SK-N-SH (cell line): ENCODE results near the gene DYNC1LI2. TPM values are rescaled to one million over a fixed set of nuclear protein-coding genes. Genes with fewer than 3 reads are reported as not detected.

Experiments
- CTCF ChIA-PET: fragments of 300-600, 350-600 bp; formaldehyde crosslinking; extraction: SDS; loops from one replicate; lab custom pipeline; 2021; lab: Yijun Ruan, JAX
- POLR2A ChIA-PET: fragments of 350-600 bp; sonication (Branson Sonifier 250); formaldehyde crosslinking; extraction: SDS; loops from one replicate; lab custom pipeline; 2020; ENCODE audit warnings: antibody characterized with exemption, inconsistent platforms; lab: Yijun Ruan, JAX
- DNase-seq: peaks from one replicate; pipeline ENCODE4 v3.0.0; 2012
- H2AFZ ChIP-seq: fragments of 200-600 bp; sonication (generic); 2 replicates; pipeline ENCODE4 v1.8.1; 2016; ENCODE audit warnings: antibody characterized with exemption, mild to moderate bottlenecking, low read depth
- H3F3A ChIP-seq: fragments of 200-600 bp; sonication (generic); replicated peaks from 2 replicates; pipeline ENCODE3; 2016; ENCODE audit warnings: antibody characterized with exemption, mild to moderate bottlenecking; ENCODE audit not compliant: insufficient read depth
- H3K27ac ChIP-seq, 2 experiments: fragments of 200-500 bp in 1 of 2; fragments of 200-600 bp in 1 of 2; sonication (Bioruptor generic) in 1 of 2; sonication (generic), shearing (Covaris generic) in 1 of 2; 2 replicates each; pipeline versions ENCODE4 v1.5.1 to v1.6.1; 2014 to 2016; ENCODE audit warnings: low read depth in 2 of 2, inconsistent platforms in 1 of 2, low read length in 1 of 2, mild to moderate bottlenecking in 1 of 2, mixed read lengths in 1 of 2
- H3K27me3 ChIP-seq: fragments of 200-600 bp; sonication (generic), shearing (Covaris generic); 2 replicates; pipeline ENCODE4 v1.6.1; 2016; ENCODE audit warnings: mixed run types; ENCODE audit not compliant: insufficient read depth
- H3K36me3 ChIP-seq, 2 experiments: fragments of 200-500 bp in 1 of 2; fragments of 200-600 bp in 1 of 2; sonication (Bioruptor generic) in 1 of 2; sonication (generic) in 1 of 2; replicated peaks in 1 of 2; 2 replicates each; pipeline versions ENCODE3 to v1.5.1; 2014 to 2016; ENCODE audit warnings: low read length in 1 of 2, mild to moderate bottlenecking in 1 of 2; ENCODE audit not compliant: insufficient read depth in 2 of 2, control insufficient read depth in 1 of 2
- H3K4me1 ChIP-seq, 2 experiments: fragments of 200-500 bp in 1 of 2; fragments of 200-600 bp in 1 of 2; sonication (Bioruptor generic) in 1 of 2; sonication (generic), shearing (Covaris generic) in 1 of 2; 2 replicates each; pipeline versions ENCODE4 v1.5.1 to v1.6.1; 2014 to 2016; ENCODE audit warnings: low read depth in 1 of 2, low read length in 1 of 2, mixed run types in 1 of 2; ENCODE audit not compliant: insufficient read depth in 2 of 2, control insufficient read depth in 1 of 2
- H3K4me2 ChIP-seq: fragments of 200-600 bp; sonication (generic), shearing (Covaris generic); 2 replicates; pipeline ENCODE4 v1.6.1; 2017; ENCODE audit warnings: mixed run types
- H3K4me3 ChIP-seq, 2 experiments: fragments of 200-500 bp in 1 of 2; fragments of 200-600 bp in 1 of 2; sonication (Bioruptor generic) in 1 of 2; sonication (generic), shearing (Covaris generic) in 1 of 2; 2 replicates each; pipeline versions ENCODE4 v1.5.1 to v1.8.1; 2014 to 2016; ENCODE audit warnings: low read depth in 2 of 2, inconsistent platforms in 1 of 2, low read length in 1 of 2, mild to moderate bottlenecking in 1 of 2, mixed read lengths in 1 of 2, moderate library complexity in 1 of 2
- H3K79me2 ChIP-seq: fragments of 200-600 bp; sonication (generic); 2 replicates; pipeline ENCODE4 v1.8.1; 2017; ENCODE audit warnings: mild to moderate bottlenecking; ENCODE audit not compliant: insufficient read depth
- H3K9ac ChIP-seq: fragments of 200-600 bp; sonication (generic); 2 replicates; pipeline ENCODE4 v1.6.1; 2017; ENCODE audit warnings: mixed run types
- H3K9me2 ChIP-seq: fragments of 200-600 bp; sonication (generic); 2 replicates; pipeline ENCODE4 v1.6.1; 2017; ENCODE audit warnings: mixed run types
- H3K9me3 ChIP-seq: fragments of 200-600 bp; sonication (generic); 2 replicates; pipeline ENCODE4 v1.6.1; 2017; ENCODE audit warnings: mixed run types, mild to moderate bottlenecking, moderate library complexity
- H4K20me1 ChIP-seq: fragments of 200-600 bp; sonication (generic); 2 replicates; pipeline ENCODE4 v1.6.1; 2017; ENCODE audit warnings: mild to moderate bottlenecking, mixed run types; ENCODE audit not compliant: insufficient read depth
- CTCF ChIP-seq: fragments of 200-600 bp; sonication (generic); IDR thresholded peaks from 2 replicates; pipeline ENCODE4 v1.6.1; 2017; ENCODE audit warnings: antibody characterized with exemption, mild to moderate bottlenecking, moderate library complexity
- ELF1 ChIP-seq: IDR thresholded peaks from 2 replicates; pipeline ENCODE4 v1.4.0; 2012
- EZH2phosphoT487 ChIP-seq: fragments of 200-600 bp; sonication (generic); IDR thresholded peaks from 2 replicates; pipeline ENCODE4 v1.6.1; 2017; ENCODE audit warnings: low read depth, mixed run types, mild to moderate bottlenecking, antibody characterized with exemption, moderate library complexity, borderline replicate concordance
- FOXJ3 ChIP-seq: sonication (generic); formaldehyde crosslinking; IDR thresholded peaks from 2 replicates; pipeline ENCODE4 v1.5.1; 2020; ENCODE audit warnings: mild to moderate bottlenecking, missing genetic modification reagents
- FOXM1 ChIP-seq: IDR thresholded peaks from 2 replicates; pipeline ENCODE4 v1.4.0; 2012; ENCODE audit warnings: low read depth, mild to moderate bottlenecking
- IRF3 ChIP-seq: fragments of 150-350 bp; IDR thresholded peaks from 2 replicates; pipeline ENCODE4 v1.6.1; 2016; ENCODE audit warnings: mild to moderate bottlenecking, low read depth, low read length
- JUND ChIP-seq: IDR thresholded peaks from 2 replicates; pipeline ENCODE4 v1.4.0; 2012
- NRF1 ChIP-seq: IDR thresholded peaks from 2 replicates; pipeline ENCODE4 v1.6.1; 2012; ENCODE audit warnings: low read depth, mild to moderate bottlenecking, low read length
- POLR2AphosphoS5 ChIP-seq: IDR thresholded peaks from 2 replicates; pipeline ENCODE4 v1.6.1; 2012; ENCODE audit warnings: low read depth, low read length
- RAD21 ChIP-seq: IDR thresholded peaks from 2 replicates; pipeline ENCODE4 v1.6.1; 2012; ENCODE audit warnings: mild to moderate bottlenecking, low read length
- REST ChIP-seq: IDR thresholded peaks from 2 replicates; pipeline ENCODE4 v1.6.1; 2012; ENCODE audit warnings: mild to moderate bottlenecking, low read depth, low read length, moderate library complexity
- TAF1 ChIP-seq: IDR thresholded peaks from 2 replicates; pipeline ENCODE4 v1.6.1; 2012; ENCODE audit warnings: low read depth, mild to moderate bottlenecking, low read length, moderate library complexity, borderline replicate concordance
- TCF12 ChIP-seq: IDR thresholded peaks from 2 replicates; pipeline ENCODE4 v1.4.0; 2012
- TEAD4 ChIP-seq: IDR thresholded peaks from 2 replicates; pipeline ENCODE4 v1.4.0; 2012; ENCODE audit warnings: mild to moderate bottlenecking, borderline replicate concordance; ENCODE audit not compliant: insufficient read depth
- ZBTB33 ChIP-seq: IDR thresholded peaks from 2 replicates; pipeline ENCODE4 v1.4.0; 2012; ENCODE audit warnings: low read depth, borderline replicate concordance
- WGBS: methylation state at CpG from one replicate; pipeline ENCODE4 v1.1.6; 2017; ENCODE audit warnings: low lambda C conversion rate; 5-methylcytosine and 5-hydroxymethylcytosine counted together
- polyA plus RNA-seq, 3 experiments: library from polyadenylated mRNA; depleted of rRNA; stranded (reverse); fragments of >200 nt; gene quantifications; 2 replicates each; pipeline ENCODE4 v1.2.3, GENCODE V29; 2012

Gene DYNC1LI2
- polyA plus RNA-seq, 1 of the 3 experiments (the other 2 are of a cell fraction) = 33.1 TPM

GRCh38 chr16:66746682-66747081 lies 4.7 kb downstream of the DYNC1LI2 start (continued):
- TF ChIP-seq REST (no peak), FOXJ3 (CRISPR knock-in tag) (no peak)
- TF ChIP-seq, all 33 proteins: peak for 0

- ChIA-PET POLR2A (no interaction called here), CTCF (interaction anchor here (1.6 kb wide), 1 partner anchor 18 kb away, joined by 5 read pairs; no protein-coding TSS in a partner anchor)
- Histone ChIP-seq H3K27ac (no peak overlapping the region), H2AFZ (no peak overlapping the region), H3F3A (peaks cover 29% of the 10 kb centered on the region), H3K9ac (no peak overlapping the region), H3K36me3 (peaks cover 35 to 68% of the 10 kb centered on the region in 2 experiments), H3K9me3 (no peaks in the 10 kb centered on the region), H3K9me2 (no peaks in the 10 kb centered on the region), H3K79me2 (peaks cover 95% of the 10 kb centered on the region), H3K4me2 (no peak overlapping the region), H3K4me3 (no peak overlapping the region), H3K4me1 (peaks cover 21 to 26% of the 10 kb centered on the region in 2 experiments; a peak in 3 of 4 replicates), H3K27me3 (no peaks in the 10 kb centered on the region), H4K20me1 (peaks cover 66% of the 10 kb centered on the region)
- TF ChIP-seq TCF12 (no peak), RAD21 (no peak), TAF1 (no peak), JUND (no peak)
- 82% methylated on average over 3 of the region's 3 CpGs for WGBS
- no peak for DNase-seq
These were observed 5.4 kb downstream of the DYNC1LI2 start for GRCh38 chr16:66746048-66746447.

- ChIA-PET POLR2A (interaction anchor here (0.9 to 1.1 kb wide), 3 partner anchors 9 to 58 kb away, joined by 3 to 7 read pairs (median 3); partner anchors contain the start of gene DYNC1LI2), CTCF (interaction anchor here (0.9 to 7.4 kb wide), 20 partner anchors 9 to 336 kb away, joined by 3 to 68 read pairs (median 5); partner anchors contain the start of genes CMTM4, DYNC1LI2 and NAE1)
- 76% methylated on average over 10 of the region's 10 CpGs for WGBS
- TF ChIP-seq TEAD4 (no peak), ZBTB33 (no peak), POLR2AphosphoS5 (no peak), ELF1 (no peak), TCF12 (no peak), CTCF (no peak), IRF3 (no peak), RAD21 (no peak), NRF1 (no peak), EZH2phosphoT487 (no peak), FOXM1 (no peak)
These were observed 9.2 kb downstream of the DYNC1LI2 start for GRCh38 chr16:66741950-66742808.

More at GRCh38 chr16:66741950-66742808, 9.2 kb downstream of the DYNC1LI2 start:
- H3K27ac ChIP-seq = peak overlapping the region; percentile 75 to 77
- peak overlapping the region; percentile 39 for H3K4me2 ChIP-seq
- H4K20me1 ChIP-seq = peaks cover 75% of the 10 kb centered on the region
- H2AFZ ChIP-seq = no peak overlapping the region
- H3K9ac ChIP-seq = peak overlapping the region; percentile 24; the same call in 1 of the 2 replicates
- peaks cover 95% of the 10 kb centered on the region for H3K79me2 ChIP-seq
- no peaks in the 10 kb centered on the region for H3K27me3 ChIP-seq
- H3K4me1 ChIP-seq = peaks cover 10 to 15% of the 10 kb centered on the region in 2 experiments; a peak in 3 of 4 replicates
- no peak overlapping the region for H3K4me3 ChIP-seq
- peaks cover 29% of the 10 kb centered on the region for H3F3A ChIP-seq
- no peak for DNase-seq
- peaks cover 50 to 63% of the 10 kb centered on the region in 2 experiments for H3K36me3 ChIP-seq
- no peaks in the 10 kb centered on the region for H3K9me2 ChIP-seq
- no peaks in the 10 kb centered on the region for H3K9me3 ChIP-seq
